Panc1 (cell line): ENCODE data around the gene GPR137B. TPM values are rescaled to one million over a fixed set of nuclear protein-coding genes. Genes with fewer than 3 reads are reported as not detected.

Experiments
- ATAC-seq: fragments of 200-7000 bp; cut with Tn5 transposase; 2 replicates; pipeline ENCODE4 v1.9.1; 2020; ENCODE audit warnings: mild to moderate bottlenecking, moderate library complexity
- BruUV-seq: library from RNA; stranded (reverse); fragments of 400-500 nt; replicated peaks from 2 replicates; lab custom pipeline; 2021; lab: Mats Ljungman, UMichigan
- CTCF ChIA-PET: fragments of 300-600 bp; sonication (Branson Sonifier 250); formaldehyde crosslinking; loops from one replicate; lab custom pipeline; 2022; ENCODE audit warnings: antibody characterized with exemption; lab: Charles Lee
- POLR2A ChIA-PET: fragments of 300-600 bp; sonication (Branson Sonifier 250); formaldehyde crosslinking; loops from one replicate; lab custom pipeline; 2022; ENCODE audit warnings: antibody characterized with exemption; lab: Charles Lee
- DNase-seq: peaks from one replicate; pipeline ENCODE4 v3.0.0-alpha.2; 2010; ENCODE audit warnings: low read depth, low spot score
- H3K27ac ChIP-seq: 2 replicates; pipeline ENCODE4 v1.5.1; 2011; ENCODE audit warnings: mild to moderate bottlenecking, low read length, inconsistent platforms
- H3K27me3 ChIP-seq: fragments of 200-500 bp; sonication (Bioruptor generic); 2 replicates; pipeline ENCODE4 v1.6.0; 2014; ENCODE audit warnings: low read length, inconsistent platforms; ENCODE audit not compliant: control insufficient read depth, insufficient read depth
- H3K36me3 ChIP-seq: fragments of 200-500 bp; sonication (Bioruptor generic); 2 replicates; pipeline ENCODE4 v1.5.1; 2014; ENCODE audit warnings: inconsistent platforms, mild to moderate bottlenecking, low read length, moderate library complexity; ENCODE audit not compliant: control insufficient read depth, insufficient read depth
- H3K4me1 ChIP-seq: 2 replicates; pipeline ENCODE4 v1.5.1; 2011; ENCODE audit warnings: inconsistent platforms, mild to moderate bottlenecking, low read length, moderate library complexity; ENCODE audit not compliant: control insufficient read depth, insufficient read depth
- H3K4me3 ChIP-seq, 2 experiments: 2 replicates each; pipeline ENCODE4 v1.5.1; 2011 to 2012; ENCODE audit warnings: low read depth in 2 of 2, low read length in 2 of 2, mild to moderate bottlenecking in 2 of 2, inconsistent platforms in 1 of 2, moderate library complexity in 1 of 2
- H3K9me3 ChIP-seq: fragments of 200-500 bp; sonication (Bioruptor generic); 2 replicates; pipeline ENCODE4 v1.5.1; 2014; ENCODE audit warnings: low read depth, mild to moderate bottlenecking, inconsistent platforms, low read length, moderate library complexity; ENCODE audit not compliant: control insufficient read depth, insufficient read depth
- CTCF ChIP-seq: fragments of 450-650 bp; IDR thresholded peaks from 2 replicates; pipeline ENCODE4 v1.5.1; 2017; ENCODE audit warnings: mild to moderate bottlenecking
- POLR2AphosphoS5 ChIP-seq: IDR thresholded peaks from 2 replicates; pipeline ENCODE4 v1.6.1; 2012; ENCODE audit warnings: mild to moderate bottlenecking, low read depth, low read length, moderate library complexity
- SIN3A ChIP-seq: IDR thresholded peaks from 2 replicates; pipeline ENCODE4 v1.6.1; 2012; ENCODE audit warnings: low read depth, mild to moderate bottlenecking, low read length, moderate library complexity, borderline replicate concordance; ENCODE audit not compliant: insufficient read depth
- TCF7L2 ChIP-seq: IDR thresholded peaks from 2 replicates; pipeline ENCODE4 v1.6.1; 2011; ENCODE audit warnings: mild to moderate bottlenecking, low read depth, low read length, inconsistent platforms
- in situ Hi-C: cut with HindIII; loops from 2 replicates; pipeline ENCODE4 v1.10.0; 2016; ENCODE audit warnings: low sequenced_read_pairs, low pct_unique_long_range_greater_than_20kb
- intact Hi-C: fragments of 100-400 bp; cut with micrococcal nuclease; formaldehyde crosslinking; loops from one replicate; pipeline ENCODE4 v1.10.0; 2022; ENCODE audit not compliant: unreplicated experiment
- total RNA-seq: library from RNA; stranded (reverse); gene quantifications from one replicate; pipeline ENCODE4 v1.2.1, GENCODE V29; 2021; ENCODE audit not compliant: unreplicated experiment
- TF ChIP-seq, protein P1 (sequence below), 2 experiments: IDR thresholded peaks; 2 replicates each; pipeline ENCODE4 v1.6.1; 2011 to 2012; ENCODE audit warnings: low read depth in 2 of 2, control low read depth in 1 of 2, low read length in 1 of 2, mild to moderate bottlenecking in 1 of 2, moderate library complexity in 1 of 2; ENCODE audit not compliant: insufficient read depth in 1 of 2

Gene GPR137B
- total RNA-seq, 1 experiment from 2014 or later = 25.3 TPM

DNA sequence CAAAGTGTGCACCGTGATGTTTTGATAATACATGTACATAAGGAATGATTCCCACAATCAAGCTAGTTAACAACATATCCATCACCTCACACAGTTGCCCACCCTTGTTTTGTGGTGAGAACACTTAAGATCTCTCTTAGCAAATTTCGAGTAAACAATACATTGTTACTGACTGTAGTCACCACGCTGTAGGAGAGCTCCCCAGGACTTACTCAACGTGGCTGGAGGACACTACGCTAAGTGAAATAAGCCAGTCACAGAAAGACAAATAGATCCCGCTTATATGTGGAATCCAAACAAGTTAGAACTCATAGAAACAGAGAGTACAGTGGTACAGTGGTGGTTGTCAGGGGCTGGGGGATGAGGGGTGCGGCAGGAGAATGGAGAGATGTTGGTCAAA, 24.8 kb downstream of the GPR137B start:
- no peak for DNase-seq

GRCh38 chr1:236167578-236167977, 25.2 kb downstream of the GPR137B start:
- TF ChIP-seq CTCF = no peak
- TF ChIP-seq, protein P1, sequence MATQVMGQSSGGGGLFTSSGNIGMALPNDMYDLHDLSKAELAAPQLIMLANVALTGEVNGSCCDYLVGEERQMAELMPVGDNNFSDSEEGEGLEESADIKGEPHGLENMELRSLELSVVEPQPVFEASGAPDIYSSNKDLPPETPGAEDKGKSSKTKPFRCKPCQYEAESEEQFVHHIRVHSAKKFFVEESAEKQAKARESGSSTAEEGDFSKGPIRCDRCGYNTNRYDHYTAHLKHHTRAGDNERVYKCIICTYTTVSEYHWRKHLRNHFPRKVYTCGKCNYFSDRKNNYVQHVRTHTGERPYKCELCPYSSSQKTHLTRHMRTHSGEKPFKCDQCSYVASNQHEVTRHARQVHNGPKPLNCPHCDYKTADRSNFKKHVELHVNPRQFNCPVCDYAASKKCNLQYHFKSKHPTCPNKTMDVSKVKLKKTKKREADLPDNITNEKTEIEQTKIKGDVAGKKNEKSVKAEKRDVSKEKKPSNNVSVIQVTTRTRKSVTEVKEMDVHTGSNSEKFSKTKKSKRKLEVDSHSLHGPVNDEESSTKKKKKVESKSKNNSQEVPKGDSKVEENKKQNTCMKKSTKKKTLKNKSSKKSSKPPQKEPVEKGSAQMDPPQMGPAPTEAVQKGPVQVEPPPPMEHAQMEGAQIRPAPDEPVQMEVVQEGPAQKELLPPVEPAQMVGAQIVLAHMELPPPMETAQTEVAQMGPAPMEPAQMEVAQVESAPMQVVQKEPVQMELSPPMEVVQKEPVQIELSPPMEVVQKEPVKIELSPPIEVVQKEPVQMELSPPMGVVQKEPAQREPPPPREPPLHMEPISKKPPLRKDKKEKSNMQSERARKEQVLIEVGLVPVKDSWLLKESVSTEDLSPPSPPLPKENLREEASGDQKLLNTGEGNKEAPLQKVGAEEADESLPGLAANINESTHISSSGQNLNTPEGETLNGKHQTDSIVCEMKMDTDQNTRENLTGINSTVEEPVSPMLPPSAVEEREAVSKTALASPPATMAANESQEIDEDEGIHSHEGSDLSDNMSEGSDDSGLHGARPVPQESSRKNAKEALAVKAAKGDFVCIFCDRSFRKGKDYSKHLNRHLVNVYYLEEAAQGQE (IDR thresholded peaks at IDR 0.05; ENCODE audit: insufficient read depth in 1 of 2, low read depth in 2 of 2, low read length in 1 of 2) = no peak
- TF ChIP-seq TCF7L2 = no peak
- no peak for TF ChIP-seq POLR2AphosphoS5
- no peak for TF ChIP-seq SIN3A
- no peak overlapping the region for H3K27ac ChIP-seq
- BruUV-seq = no TSS peak
- intact Hi-C loops (loop anchor here (10.0 kb wide), 1 partner anchor 57 kb away; no protein-coding TSS in a partner anchor), in situ Hi-C loops (no loop called here)
- ChIA-PET CTCF (no interaction called here), POLR2A (no interaction called here)
- no peaks in the 10 kb centered on the region for H3K36me3 ChIP-seq
- ATAC-seq (no peak), DNase-seq (no peak)
- no peaks in the 10 kb centered on the region for H3K27me3 ChIP-seq
- no peaks in the 10 kb centered on the region for H3K9me3 ChIP-seq
- H3K4me3 ChIP-seq = no peak overlapping the region
- no peaks in the 10 kb centered on the region for H3K4me1 ChIP-seq

More for the DNA sequence above, 24.8 kb downstream of the GPR137B start:
- Histone ChIP-seq H3K4me3 (no peak overlapping the region), H3K4me1 (no peaks in the 10 kb centered on the region), H3K36me3 (no peaks in the 10 kb centered on the region), H3K27me3 (no peaks in the 10 kb centered on the region), H3K9me3 (no peaks in the 10 kb centered on the region; the same call in 1 of the 2 replicates), H3K27ac (no peak overlapping the region)
- CTCF ChIA-PET = interaction anchor here (0.6 kb wide), 1 partner anchor 139 kb away, joined by 3 read pairs; no protein-coding TSS in a partner anchor
- TF ChIP-seq POLR2AphosphoS5 = no peak
- TF ChIP-seq CTCF = no peak
- TF ChIP-seq TCF7L2 = no peak
- TF ChIP-seq, protein P1 (IDR thresholded peaks at IDR 0.05; ENCODE audit: insufficient read depth in 1 of 2, low read depth in 2 of 2, low read length in 1 of 2) = no peak
- TF ChIP-seq SIN3A = no peak
- ATAC-seq = no peak; the same call in 1 of the 2 replicates
- in situ Hi-C loops (no loop called here), intact Hi-C loops (loop anchor here (10.0 kb wide), 1 partner anchor 58 kb away; no protein-coding TSS in a partner anchor)
- no TSS peak for BruUV-seq
- POLR2A ChIA-PET = interaction anchor here (0.6 to 0.7 kb wide), 2 partner anchors 28 to 85 kb away, joined by 3 read pairs; no protein-coding TSS in a partner anchor
